Measurements from ENCODE around the gene GSG1L2.

GSG1L2 gene

DNA sequence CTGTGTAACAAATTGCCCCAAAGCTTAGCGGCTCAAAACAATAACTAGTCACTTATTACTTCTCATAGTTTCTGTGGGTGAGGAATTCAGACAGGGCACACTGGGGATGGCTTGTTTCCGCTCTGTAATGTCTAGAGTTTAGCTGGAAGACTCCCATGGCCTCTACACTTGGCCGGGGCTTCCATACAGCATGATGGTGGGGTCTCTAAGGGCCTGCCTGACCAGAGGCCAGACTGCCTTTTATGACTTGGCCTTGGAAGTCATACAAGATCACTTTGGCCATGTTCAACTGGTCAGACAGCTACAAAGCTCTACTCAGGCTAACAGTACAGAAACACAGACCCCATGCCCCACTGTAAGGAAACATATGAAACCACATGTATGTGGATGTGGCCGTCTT lies 12.0 kb upstream of the GSG1L2 start:
- Histone ChIP-seq H3K27me3 (replicated peaks; ENCODE audit: control insufficient read depth, insufficient read depth, low read length) (no peaks in the 10 kb centered on the region), H3K4me3 (replicated peaks; ENCODE audit: low read depth, low read length) (no peak overlapping the region), H3K36me3 (ENCODE audit: control insufficient read depth, insufficient read depth, low read length) (no peaks in the 10 kb centered on the region)
- TF ChIP-seq, protein P1, sequence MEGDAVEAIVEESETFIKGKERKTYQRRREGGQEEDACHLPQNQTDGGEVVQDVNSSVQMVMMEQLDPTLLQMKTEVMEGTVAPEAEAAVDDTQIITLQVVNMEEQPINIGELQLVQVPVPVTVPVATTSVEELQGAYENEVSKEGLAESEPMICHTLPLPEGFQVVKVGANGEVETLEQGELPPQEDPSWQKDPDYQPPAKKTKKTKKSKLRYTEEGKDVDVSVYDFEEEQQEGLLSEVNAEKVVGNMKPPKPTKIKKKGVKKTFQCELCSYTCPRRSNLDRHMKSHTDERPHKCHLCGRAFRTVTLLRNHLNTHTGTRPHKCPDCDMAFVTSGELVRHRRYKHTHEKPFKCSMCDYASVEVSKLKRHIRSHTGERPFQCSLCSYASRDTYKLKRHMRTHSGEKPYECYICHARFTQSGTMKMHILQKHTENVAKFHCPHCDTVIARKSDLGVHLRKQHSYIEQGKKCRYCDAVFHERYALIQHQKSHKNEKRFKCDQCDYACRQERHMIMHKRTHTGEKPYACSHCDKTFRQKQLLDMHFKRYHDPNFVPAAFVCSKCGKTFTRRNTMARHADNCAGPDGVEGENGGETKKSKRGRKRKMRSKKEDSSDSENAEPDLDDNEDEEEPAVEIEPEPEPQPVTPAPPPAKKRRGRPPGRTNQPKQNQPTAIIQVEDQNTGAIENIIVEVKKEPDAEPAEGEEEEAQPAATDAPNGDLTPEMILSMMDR (IDR thresholded peaks at IDR 0.05; ENCODE audit: insufficient read depth, low read length, poor library complexity, severe bottlenecking), result no peak
- no peak for DNase-seq (ENCODE audit: extremely low read depth, insufficient read length)

DNA sequence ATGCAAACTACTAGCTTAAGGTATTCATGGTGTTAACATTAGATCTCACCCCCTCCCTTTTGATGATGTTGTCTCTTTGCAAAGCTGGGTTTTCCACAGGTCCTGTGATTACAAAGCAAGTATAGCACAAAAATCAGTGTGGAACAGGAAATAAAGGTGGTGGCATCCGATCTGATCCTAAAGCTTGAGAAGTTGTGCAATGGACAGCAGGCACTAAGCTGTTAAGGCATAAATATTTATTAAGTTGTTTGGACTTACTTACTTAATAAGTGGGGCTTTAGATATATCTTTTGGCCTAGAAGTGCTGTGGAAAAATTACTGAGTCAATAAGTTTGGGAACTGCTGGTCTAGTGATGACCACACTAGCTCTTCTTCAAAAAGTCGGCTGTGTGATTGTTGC lies 8.8 kb upstream of the GSG1L2 start:
- H3K4me3 ChIP-seq (replicated peaks; ENCODE audit: low read depth, low read length), result no peak overlapping the region
- TF ChIP-seq, protein P1 (IDR thresholded peaks at IDR 0.05; ENCODE audit: insufficient read depth, low read length, poor library complexity, severe bottlenecking), result no peak
- no peaks in the 10 kb centered on the region for H3K36me3 ChIP-seq (ENCODE audit: control insufficient read depth, insufficient read depth, low read length)
- no peak for DNase-seq (ENCODE audit: extremely low read depth, insufficient read length)
- no peaks in the 10 kb centered on the region; the same call in 1 of the 2 replicates for H3K27me3 ChIP-seq (replicated peaks; ENCODE audit: control insufficient read depth, insufficient read depth, low read length)

DNA sequence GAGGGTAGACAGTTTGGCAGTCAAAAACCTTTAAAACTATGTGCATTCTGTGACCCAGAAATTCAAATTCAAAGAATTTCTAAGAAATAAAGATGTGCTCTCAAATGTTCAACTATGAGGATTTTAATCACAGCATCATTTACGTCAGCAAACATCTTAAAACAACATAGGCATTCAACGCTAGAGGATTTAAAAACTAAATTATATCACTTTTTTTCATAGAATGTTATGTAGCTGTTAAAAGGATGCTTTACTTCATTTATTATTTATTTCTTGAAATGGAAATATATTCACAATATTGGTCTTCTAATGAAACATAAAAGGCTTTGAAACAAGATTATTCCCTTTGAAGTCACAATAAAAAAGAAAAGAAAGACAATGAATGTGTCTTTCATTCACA lies 7.5 kb upstream of the GSG1L2 start:
- no peak for DNase-seq (ENCODE audit: extremely low read depth, insufficient read length)
- Histone ChIP-seq H3K36me3 (ENCODE audit: control insufficient read depth, insufficient read depth, low read length) (no peaks in the 10 kb centered on the region), H3K27me3 (replicated peaks; ENCODE audit: control insufficient read depth, insufficient read depth, low read length) (no peaks in the 10 kb centered on the region; the same call in 1 of the 2 replicates), H3K4me3 (replicated peaks; ENCODE audit: low read depth, low read length) (no peak overlapping the region)
- TF ChIP-seq, protein P1 (IDR thresholded peaks at IDR 0.05; ENCODE audit: insufficient read depth, low read length, poor library complexity, severe bottlenecking), result no peak

DNA sequence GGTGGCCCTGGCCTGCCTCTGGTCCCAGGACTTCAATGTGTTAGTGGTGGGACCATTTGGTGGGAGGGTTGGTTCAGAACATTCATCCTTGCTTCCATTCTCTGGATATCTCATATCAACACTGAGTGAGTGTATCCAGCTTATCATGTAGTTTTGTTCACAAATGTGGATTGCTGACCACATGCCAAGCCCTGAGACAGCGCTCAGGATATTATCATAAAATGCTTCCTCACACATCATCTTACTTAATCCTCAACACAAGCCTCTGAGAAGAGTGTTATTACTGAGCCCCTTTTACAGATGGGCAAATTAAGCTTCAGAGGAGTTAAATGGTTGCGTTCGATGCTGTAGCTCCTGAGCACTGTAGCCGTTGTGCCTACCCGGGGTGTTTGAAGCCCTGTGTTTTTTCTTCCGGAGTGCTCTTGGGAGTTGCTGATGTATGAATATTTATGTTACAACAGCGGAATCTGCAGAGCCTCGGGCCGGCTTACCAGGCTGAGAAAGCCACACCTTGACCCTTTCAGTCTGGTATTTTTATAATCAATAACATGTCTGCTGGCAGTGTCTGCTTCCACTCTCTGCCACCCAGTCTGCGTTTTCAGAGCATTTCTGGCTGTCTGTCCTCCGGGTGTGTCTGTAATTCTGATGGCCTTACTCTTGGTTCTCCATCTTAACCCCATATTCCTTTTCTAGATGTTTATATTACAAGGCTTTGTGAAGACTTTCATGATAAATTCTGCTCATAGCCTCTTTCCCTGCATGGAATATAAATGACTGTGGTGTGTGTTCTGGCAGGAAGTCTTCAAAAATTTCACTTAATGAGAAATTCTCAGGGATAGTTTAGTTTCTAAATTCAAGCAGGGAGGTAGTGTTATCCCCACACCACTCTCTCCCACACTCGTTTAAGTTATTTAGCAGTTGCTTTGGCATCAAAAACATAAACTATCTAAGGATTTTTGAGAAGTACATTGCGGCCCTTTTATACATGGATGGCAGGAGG lies 6.7 kb upstream of the GSG1L2 start:
- DNase-seq (ENCODE audit: extremely low read depth, insufficient read length), result no peak
- Histone ChIP-seq H3K36me3 (ENCODE audit: control insufficient read depth, insufficient read depth, low read length) (no peaks in the 10 kb centered on the region), H3K27me3 (replicated peaks; ENCODE audit: control insufficient read depth, insufficient read depth, low read length) (no peaks in the 10 kb centered on the region; the same call in 1 of the 2 replicates), H3K4me3 (replicated peaks; ENCODE audit: low read depth, low read length) (no peak overlapping the region)
- TF ChIP-seq, protein P1 (IDR thresholded peaks at IDR 0.05; ENCODE audit: insufficient read depth, low read length, poor library complexity, severe bottlenecking), result no peak

DNA sequence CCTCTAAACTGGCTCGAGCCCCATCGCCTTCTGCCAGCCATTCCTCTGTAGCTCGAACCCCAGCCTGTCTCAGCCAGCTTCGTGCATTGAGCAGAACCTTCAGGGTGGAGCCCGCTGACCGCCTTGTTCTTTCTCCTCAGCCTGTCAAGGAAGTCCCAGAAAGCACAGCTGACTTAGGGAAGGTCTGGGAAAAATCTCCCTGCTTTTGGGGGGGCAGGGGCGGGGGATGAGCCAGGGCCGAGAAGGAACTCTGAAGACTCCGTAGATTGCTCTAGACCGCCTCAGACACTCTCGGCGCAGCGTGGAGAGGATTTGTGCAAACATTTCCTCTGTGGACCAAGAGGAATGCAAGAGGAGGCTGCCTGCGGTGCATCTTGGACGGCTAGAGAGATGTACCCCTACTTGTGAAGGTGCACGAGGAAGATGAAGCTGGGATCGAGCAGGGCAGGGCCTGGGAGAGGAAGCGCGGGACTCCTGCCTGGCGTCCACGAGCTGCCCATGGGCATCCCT lies 3.8 kb upstream of the GSG1L2 start, which contains the start of gene GLP2R:
GLP2R (plus strand) TSS at position 284 of the 510 bp plus-strand sequence; CDS start at position 424, 140 bp downstream.
- Histone ChIP-seq H3K4me3 (replicated peaks; ENCODE audit: low read depth, low read length) (no peak within 1 kb of the TSS), H3K27me3 (replicated peaks; ENCODE audit: control insufficient read depth, insufficient read depth, low read length) (no peaks in the 10 kb centered on the region; the same call in 1 of the 2 replicates), H3K36me3 (ENCODE audit: control insufficient read depth, insufficient read depth, low read length) (no peaks in the 10 kb centered on the region)
- DNase-seq (ENCODE audit: extremely low read depth, insufficient read length), result no peak
- TF ChIP-seq, protein P1 (IDR thresholded peaks at IDR 0.05; ENCODE audit: insufficient read depth, low read length, poor library complexity, severe bottlenecking), result no peak
